Measurements from ENCODE around the gene DPPA3.
"Not testable (repeated sequence)": the region's sequence is repeated elsewhere in the genome, so short reads cannot be mapped to it uniquely, and the experiment has no call there.

Gene DPPA3

GRCh38 chr12:7731486-7731885 lies 20.3 kb downstream of the DPPA3 start:
- no peak for DNase-seq

GRCh38 chr12:7732993-7733392 lies 21.8 kb downstream of the DPPA3 start:
- DNase-seq: no peak

GRCh38 chr12:7747246-7747645 lies 36.0 kb downstream of the DPPA3 start, which contains the start of gene CLEC4C:
TSS of gene CLEC4C (minus strand) at chr12:7747375. CDS start at chr12:7747348, 27 bp downstream.
- no peak for DNase-seq

GRCh38 chr12:7748852-7749251 lies 37.6 kb downstream of the DPPA3 start:
- DNase-seq: no peak

- DNase-seq: no peak
Observed at GRCh38 chr12:7749442-7749841, 38.2 kb downstream of the DPPA3 start.

GRCh38 chr12:7750350-7750749 lies 39.1 kb downstream of the DPPA3 start:
- no peak for DNase-seq

GRCh38 chr12:7751394-7751793 lies 40.2 kb downstream of the DPPA3 start:
- DNase-seq: no peak

- DNase-seq: not testable (repeated sequence)
Observed at GRCh38 chr12:7751941-7752922, 41.0 kb downstream of the DPPA3 start.

GRCh38 chr12:7755668-7756067 lies 44.4 kb downstream of the DPPA3 start:
- not testable (repeated sequence) for DNase-seq

DNA sequence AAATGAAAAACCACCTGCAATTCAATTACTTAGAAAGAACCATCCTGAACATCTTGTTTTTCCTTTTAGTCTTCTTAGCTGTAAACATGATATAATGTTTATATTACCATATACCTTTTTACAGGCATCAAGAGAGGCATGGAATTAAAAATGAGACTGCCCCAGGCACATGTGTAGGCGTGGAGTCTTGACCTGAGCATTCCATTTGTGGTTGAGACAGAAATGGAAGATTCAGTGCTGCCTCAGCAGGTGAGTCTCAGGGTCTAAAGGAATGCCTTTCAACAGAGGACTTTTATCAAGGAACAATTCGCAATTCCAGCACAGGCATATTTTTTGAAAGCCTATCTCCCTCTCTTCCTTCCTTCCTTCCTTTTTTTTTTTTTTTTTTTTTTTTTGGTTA lies 45.8 kb downstream of the DPPA3 start:
- DNase-seq: no peak

GRCh38 chr12:7758766-7759140 lies 47.5 kb downstream of the DPPA3 start:
- DNase-seq: no peak

Measured in NCI-H1105 treated with DMSO at 0.1 percent for 48 hours (cell line).